NAMALWA (cell line): ENCODE measurements around the gene SHANK3.
"Not testable (repeated sequence)": the region's sequence is repeated elsewhere in the genome, so short reads cannot be mapped to it uniquely, and the experiment has no call there.

ENCODE experiments used
- DNase-seq: peaks from one replicate; pipeline ENCODE4 v3.0.0-alpha.2; 2015; ENCODE audit warnings: low spot score

Gene SHANK3

DNA sequence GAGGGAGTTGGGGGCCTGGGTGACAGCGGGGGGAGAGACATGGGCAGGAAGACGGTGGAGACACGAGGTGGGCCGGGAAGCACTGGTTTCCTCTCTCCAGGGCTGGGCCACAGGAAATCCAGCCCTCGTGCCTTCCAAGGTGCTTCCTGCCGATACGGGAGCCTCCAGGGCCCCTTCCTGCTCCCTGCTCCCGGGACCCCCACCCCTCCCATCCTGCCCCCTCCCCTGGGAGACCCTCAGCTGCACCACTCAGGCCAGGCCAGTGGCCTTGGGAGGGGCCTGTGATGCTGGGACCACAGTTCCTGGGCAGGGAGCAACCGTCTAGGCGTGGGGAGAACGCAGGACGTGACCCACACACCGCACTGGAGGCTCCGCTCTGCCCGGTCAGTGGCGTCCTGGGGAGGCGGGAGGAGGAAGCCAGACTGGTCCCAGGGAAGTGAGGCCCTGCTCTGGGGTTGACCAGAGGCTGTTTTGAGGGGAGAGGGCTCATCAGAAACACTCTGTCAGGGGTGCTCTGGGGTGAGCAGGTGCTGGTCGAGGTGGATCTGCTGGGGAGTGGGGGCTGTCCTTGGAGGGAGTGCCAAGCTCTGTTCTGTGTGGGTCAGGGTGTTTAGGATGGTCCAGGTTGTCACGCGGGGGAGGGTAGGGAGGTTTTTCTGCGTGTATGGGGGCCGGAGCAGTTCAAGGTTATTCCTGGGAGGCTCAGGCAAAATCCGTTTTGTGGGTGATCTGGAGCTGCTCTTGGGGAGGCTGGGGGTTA lies at the start of gene SHANK3:
Gene SHANK3, plus strand, starts transcription at position 353 of the 760 bp plus-strand sequence.
- DNase-seq, result no peak

DNA sequence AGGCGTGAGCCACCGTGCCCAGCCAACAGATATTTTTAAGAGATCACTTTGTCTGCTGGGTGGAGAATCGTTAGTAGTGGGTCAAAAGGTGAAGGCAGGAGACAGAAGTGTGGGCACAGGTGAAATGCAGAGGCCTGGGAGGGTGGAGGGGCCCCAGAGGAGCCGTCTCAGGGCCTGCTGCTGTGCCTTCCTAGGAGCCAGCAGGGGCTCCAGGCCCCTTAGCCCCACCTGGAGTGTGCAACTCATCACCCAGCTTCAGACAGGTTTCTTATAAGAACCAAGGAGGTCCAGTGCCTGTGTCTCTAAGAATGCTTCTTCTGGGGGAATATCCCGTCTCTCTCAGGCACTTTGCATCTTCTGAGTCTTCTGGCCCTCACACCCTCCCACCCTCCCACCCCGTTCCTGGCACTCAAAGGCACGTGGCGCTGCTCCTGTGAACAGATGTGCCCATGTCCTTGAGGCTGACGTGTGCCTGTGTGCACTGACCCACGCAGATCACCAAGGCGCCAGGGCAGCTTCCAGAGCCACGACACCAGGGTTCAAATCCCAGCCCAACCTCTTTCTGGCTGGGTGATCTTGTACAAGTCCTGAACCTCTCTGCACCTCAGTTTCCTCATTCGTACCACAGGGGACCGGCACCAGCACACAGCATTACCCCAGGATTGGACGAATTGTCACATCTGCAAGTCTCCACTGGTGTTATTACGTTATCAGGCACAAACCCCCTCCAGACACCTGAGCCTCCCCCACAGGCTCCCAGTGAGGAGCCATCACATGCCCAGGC lies 48.1 kb upstream of the SHANK3 start:
- DNase-seq, result peak; percentile 19

DNA sequence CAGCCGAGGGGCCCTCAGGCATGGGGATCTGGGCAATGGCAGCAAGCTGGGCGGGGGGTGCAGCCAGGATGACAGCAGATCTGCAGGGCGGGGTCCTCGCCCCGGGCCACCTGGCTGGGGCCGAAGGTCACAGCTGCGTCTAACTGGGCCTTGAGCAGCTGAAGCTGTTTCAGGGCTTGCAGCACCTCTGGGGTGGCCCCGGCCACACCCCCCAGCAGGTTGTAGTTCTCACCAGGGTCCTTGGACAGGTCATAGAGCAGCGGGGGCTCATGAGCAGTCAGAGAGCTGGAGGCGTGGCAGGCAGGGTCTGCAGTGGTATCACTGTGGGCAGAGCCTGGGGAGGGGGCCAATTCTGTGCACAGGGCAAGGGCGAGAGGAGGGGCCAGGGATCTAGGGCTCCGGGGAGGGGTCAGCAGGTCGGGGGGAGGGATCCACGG lies 47.5 kb upstream of the SHANK3 start:
- no peak for DNase-seq

DNA sequence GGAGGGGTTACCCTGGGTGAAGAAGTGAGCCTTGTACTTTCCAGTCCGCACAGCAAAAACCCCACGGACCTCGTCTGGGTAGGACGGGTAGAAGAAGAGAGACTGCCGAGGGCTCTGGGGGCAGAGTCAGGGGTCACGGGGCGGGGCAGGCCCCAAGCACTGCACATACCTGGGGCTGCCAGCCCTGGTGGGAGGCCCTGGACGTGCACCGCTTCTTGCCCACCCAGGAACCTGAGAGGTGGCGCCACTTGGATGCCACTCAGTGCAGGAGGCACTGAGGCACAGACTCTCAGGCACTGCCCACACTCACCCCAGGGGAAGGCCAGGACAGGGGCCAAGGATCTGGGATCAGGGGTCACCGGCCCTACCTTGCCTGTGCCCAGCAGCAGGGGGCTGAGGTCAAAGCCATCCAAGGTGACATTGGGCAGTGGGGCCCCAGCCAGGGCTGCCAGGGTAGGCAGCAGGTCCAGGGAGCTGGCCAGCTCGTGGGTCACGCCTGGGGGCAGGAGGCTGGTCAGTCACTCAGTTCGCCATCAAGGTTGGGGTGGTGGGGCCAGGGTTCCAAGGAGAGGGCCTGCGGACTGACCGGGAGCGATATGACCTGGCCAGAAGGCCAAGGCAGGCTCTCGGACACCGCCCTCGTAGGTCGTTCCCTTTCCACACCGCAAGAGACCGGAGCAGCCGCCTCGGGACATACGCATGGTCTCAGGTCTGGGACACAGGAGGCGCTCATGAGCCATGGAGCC lies 46.9 kb upstream of the SHANK3 start:
- no peak for DNase-seq

DNA sequence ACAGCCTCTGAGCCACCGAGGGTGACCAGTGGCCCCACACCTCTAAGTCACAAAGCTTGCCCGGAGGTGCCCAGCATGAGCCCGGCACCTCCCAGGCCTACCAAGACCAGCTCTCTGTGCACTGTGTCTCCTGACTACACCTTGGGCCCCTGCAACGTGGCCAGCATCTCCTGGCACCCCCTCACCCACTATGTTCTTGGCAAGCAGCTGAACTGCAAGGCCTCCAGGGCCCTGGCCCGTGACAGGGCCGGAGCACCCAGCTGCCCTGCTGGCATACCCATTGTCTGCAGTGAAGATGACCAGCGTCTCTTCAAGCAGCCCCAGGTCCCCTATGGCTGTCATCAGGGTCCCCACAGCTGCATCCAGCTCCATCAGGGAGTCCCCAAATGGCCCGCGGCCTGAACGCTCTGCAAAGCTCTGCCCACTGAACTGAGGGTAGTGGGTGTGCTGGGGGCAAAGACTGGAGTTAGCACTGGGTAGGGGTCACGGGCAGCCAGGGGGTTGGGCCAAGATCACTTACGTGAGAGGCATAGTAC lies 46.2 kb upstream of the SHANK3 start:
- DNase-seq, result no peak

DNA sequence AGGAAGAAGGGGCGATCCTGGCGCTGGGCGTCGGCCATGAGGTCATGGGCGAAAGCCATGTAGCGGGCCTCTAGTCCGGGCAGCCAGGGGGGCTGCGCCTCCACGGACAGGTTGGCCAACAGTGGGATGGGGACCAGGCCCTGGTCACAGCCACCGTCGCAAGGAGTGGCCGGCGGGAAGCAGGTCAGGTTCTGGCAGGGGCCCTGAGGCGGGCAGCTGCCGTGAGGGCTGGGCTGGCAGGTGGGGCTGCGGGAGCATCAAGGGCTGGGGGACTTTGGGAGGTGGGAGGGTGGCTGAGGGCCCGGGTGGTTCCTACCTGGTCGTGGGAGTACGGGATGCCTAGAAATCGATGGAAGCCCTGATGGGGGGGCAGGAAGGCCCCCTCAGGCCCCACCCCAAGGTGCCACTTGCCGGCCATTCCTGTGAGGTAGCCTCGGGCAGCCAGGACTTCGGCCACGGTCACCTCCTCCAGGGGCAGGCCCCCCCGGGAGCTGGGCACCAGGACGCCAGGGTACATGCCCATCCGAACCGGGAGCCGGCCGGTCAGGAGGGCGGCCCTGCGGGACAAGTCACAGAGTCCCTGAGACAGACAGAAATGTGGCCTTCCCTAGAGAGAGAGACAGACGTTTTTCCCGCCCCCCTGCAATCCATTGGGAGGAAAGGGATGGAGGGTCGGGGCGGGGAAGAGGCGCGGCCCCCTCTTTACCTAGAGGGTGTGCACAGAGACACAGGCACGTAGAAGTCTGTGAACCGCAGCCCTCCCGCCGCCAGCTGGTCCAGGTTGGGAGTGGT lies 45.6 kb upstream of the SHANK3 start:
- DNase-seq, result no peak

DNA sequence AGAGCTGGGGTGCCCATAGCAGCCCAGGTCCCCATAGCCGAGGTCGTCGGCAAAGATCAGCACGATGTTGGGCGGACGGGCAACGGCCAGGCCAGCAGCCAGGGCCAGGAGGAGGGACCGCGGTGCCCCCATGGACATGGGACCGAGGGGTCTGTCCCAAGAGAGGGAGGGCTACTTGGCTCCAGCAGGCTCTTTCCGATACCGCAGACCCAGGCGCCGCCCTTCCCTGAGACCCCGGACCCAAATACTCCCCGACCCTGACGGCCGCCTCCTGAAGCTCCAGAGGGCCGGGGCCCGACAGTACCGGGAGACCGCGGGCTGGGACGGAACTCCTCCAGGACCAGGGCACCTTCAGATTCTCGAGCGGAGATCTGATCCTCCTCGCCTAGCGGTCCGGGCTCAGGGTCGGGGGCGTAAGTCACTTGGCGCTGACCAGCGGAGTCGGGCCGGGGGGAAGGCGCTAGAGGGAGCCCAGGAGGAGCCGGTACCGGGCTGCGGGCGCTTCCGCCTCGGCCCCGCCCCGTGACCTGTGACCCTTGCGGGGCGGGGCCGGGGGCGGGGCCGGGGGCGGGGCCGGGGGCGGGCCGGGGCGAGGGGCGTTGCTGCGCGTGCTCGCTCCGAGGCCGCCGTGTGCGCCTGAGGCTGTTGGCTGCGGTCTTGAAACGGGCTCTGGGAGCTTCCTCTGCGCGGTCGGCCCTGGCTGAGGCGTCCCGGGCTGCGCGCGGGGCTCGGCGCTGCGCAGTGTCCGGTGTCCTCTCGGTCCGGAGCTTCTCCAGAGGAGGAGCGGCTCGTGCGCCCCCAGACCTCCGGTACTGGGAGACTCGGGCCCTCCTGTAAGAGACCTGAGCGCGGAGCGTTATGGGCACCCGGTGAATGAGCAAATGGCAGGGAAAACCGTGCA lies 44.7 kb upstream of the SHANK3 start, which contains the start of gene ARSA:
Gene ARSA, minus strand, starts transcription at position 511 of the 901 bp plus-strand sequence. Its CDS starts 373 bp downstream, at position 138.
- peak; percentile 84 for DNase-seq

DNA sequence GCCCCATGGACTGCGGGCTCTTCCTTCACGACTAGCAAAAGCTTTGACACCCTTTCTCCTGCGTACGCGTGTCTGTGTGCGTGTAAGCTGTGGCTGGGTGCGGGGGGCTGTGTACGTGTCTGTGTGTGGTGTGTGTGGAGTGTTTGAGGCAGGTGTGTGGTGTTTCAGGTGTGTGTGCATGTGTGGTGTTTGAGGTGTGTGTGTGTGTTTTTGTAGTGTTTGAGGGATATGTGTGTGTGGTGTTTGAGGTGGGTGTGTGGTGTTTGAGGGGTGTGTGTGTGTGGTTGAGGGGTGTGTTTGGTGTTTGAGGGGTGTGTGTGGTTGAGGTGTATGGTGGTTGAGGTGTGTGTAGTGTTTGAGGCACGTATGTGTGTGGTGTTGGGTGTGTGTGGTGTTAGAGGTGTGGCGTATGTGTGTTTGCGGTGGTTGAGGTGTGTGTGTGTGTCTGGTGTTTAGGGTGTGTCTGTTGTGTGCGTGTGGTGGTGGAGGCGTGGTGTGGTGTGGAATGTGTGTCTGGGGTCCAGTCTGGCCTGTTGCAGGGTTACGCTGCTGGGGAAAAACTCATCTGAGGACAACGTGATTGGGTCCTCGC lies 44.0 kb upstream of the SHANK3 start:
- no peak for DNase-seq

DNA sequence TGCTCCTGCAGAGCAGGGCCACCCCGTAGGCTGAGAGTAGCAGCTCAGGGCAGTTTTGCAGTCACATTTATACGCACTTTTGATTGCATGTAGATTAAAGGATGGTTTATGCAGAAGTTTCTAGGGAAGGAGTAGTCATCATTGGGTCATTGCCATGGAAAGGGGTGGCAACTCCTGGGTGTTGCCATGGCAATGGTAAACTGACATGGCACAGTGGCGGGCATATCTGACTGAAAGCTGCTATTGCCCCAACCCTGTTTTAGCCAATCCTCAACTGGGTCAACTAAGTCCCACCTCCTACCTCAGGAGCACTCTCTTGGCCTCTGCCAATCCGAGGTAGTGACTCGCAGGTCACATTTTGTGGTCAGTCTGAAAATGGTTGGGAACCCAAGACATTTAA lies 42.2 kb upstream of the SHANK3 start:
- no peak for DNase-seq

DNA sequence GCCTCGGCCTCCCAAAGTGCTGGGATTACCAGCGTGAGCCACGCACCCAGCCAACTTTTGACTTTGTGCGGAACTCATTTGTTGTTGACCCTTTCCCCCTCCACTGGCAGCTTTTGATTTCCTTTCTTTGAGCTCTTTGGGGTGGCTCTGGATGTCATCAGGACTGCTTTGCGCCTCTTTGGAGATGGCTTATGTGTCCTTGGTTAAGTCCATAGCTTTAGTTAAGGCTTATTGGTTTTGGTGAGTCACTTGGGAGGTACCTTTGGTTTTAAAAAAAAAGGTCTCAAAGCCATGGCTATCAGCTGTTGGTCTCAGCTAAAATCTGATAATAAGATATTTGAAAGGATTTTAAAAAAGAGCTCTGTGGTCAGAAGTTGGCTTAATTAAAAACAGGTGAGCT lies 39.5 kb upstream of the SHANK3 start:
- no peak for DNase-seq

DNA sequence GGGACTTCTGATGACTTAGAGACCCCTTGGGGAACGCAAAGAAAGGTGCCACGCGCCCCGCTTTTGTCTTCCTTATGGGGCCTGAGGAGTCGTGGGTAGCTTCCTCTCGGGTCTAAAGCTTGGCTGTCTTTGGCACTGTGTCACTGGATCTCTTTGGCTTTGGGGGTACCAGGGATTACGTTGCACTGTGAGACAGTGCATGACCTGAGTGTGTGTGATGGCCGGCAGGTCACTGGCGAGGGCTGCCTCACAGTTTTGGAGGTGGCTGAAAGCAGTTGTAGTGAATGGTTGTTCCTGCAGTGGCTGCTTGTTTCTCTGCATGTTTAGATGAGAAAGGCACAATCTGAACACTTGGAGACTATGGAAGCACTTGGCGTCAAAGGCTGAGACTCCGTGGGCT lies 38.9 kb upstream of the SHANK3 start:
- DNase-seq, result no peak

DNA sequence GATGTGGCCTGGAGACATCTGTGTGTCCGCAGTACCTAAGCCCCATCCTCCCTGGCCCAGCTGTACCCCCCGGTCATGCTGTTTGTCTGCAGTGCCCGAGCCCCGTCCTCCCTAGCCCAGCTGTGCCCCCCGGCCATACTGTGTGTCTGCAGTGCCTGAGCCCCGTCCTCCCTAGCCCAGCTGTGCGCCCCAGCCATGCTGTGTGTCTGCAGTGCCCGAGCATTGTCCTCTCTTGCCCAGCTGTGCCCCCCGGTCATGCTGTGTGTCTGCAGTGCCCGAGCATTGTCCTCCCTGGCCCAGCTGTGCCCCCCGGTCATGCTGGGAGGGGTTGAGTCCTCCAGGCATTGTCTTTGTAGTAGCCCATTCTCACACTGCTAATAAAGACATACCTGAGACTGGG lies 37.0 kb upstream of the SHANK3 start:
- no peak for DNase-seq

DNA sequence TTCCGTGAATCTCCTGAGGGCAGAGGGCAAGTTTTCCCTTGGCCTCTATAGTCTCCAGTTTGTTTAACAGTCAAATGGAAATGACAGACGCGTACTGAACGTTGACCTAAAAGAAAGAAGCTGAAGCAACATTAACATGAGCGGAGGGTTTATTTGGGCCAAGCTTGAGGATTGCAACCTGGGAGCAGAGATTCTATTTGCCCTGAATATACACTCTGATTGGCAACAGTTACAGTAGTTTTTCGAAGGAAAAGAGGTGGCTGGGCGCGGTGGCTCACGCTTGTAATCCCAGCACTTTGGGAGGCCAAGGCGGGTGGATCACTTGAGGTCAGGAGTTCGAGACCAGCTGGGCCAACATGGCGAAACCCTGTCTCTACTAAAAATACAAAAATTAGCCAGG lies 32.3 kb upstream of the SHANK3 start:
- not testable (repeated sequence) for DNase-seq

DNA sequence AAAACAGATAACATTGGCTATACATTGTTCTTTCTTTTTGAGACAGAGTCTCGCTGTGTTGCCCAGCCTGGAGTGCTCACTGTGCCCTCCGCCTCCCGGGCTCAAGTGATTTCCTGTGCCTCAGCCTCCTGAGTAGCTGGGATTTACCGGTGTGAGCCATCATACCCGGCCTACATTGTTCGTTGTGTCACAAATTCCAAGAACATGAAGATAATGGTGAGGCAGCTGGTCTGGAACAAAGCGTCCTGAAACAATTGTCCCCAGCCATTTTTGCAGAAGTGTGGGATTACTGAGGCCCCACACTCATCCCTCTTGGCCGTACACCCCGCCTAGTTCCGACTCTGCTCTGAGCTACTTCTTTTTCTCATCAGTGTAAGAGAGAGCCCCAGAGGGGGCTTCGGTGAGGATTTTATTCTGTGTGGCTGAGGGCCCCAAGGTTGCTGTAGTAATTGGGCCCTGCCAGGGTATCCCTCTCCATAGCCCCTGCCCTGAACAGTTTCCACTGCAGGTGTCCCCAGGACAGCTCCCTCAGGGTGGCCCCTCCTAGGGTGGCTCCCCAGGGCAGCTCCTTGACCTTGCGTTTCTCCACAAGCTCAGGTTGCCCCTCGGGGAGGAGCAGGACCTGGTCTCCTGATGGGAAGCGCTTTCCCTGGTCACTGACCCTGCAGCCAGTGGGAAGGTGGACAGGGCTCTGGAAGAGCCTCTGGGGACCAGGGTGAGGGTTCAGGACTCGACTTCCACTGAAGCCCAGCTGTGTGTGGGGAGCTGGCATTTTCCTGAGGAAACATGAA lies 31.6 kb upstream of the SHANK3 start:
- no peak for DNase-seq

DNA sequence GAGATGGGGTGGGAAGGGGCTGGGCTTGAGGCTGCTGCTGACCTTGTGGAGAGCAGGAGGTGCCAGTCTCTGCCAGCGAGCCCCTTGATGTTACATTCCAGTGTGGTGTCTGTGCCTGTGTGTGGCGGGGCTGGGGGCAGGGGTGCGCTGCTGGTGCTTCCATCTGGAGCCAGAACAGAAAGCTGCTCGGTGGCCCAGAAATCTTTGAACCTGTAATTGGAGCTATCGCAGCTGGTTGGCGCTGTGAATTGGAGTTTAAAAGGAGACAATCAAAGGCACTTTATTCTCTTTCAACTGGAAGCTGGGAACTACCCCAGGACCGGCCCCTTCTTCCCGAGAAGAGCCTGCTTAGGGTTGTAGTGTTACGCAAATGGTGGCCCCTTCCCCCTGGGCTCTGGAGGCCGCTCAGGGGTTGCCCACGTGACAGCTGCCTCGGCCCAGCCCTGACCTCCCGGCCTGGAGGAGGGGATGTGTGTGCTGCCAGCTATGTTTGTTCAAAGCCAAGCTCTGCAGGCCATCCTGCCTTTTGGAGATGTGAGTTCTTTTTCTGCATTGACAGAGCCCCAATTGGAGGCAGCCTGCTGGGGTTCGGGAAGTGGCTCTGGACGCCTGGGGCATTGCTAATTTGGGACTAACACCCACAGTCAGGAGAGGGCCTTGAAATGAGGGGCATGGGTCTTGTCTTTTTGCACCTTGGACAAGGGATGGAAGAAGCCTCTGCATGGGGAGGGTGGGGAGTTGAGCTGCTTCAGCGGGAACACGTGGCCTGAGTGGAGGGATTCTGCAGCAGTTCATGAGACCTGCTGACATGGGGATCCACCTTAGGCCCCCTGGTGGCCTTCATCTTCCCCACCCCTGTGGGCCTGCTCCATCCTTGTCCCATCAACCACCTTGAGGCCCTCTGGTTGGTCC lies 30.7 kb upstream of the SHANK3 start:
- DNase-seq, result peak; percentile 39

DNA sequence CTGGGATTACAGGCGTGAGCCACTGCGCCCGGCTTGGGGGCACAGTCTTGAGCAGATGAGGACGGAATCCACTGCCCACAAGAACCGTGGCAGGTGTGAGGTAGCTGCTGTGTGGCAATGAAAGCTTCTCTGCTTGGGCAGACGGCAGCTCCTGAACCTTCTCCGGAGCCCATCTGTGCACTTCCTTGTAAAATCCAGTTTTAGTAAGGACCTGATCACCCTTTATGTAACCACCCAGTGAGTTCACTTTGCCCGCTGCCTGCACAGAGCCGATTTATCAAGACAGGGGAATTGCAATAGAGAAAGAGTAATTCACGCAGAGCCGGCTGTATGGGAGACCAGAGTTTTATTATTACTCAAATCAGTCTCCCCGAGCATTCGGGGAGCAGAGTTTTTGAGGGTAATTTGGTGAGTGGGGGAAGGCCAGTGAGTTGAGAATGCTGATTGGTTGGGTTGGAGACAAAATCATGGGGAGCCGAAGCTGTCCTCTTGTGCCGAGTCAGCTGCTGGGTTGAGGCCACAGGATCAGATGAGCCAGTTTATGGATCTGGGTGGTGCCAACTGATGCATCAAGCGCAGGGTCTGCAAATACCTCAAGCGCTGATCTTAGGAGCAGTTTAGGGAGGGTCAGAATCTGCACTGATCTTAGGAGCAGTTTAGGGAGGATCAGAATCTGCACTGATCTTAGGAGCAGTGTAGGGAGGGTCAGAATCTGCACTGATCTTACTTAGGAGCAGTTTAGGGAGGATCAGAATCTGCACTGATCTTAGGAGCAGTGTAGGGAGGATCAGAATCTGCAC lies 29.4 kb upstream of the SHANK3 start:
- not testable (repeated sequence) for DNase-seq

DNA sequence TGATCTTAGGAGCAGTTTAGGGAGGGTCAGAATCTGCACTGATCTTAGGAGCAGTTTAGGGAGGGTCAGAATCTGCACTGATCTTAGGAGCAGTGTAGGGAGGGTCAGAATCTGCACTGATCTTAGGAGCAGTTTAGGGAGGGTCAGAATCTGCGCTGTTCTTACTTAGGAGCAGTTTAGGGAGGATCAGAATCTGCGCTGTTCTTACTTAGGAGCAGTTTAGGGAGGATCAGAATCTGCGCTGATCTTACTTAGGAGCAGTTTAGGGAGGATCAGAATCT lies 28.9 kb upstream of the SHANK3 start:
- not testable (repeated sequence) for DNase-seq
